MM.1S (cell line): ENCODE measurements around the gene PLCZ1.

ENCODE experiments used
- DNase-seq: peaks from one replicate; pipeline ENCODE4 v3.0.0-alpha.2; 2015
- H2AFZ ChIP-seq: fragments of 300-600 bp; sonication (generic); 2 replicates; pipeline ENCODE4 v1.6.0; 2016; ENCODE audit warnings: antibody characterized with exemption, low read length
- H3F3A ChIP-seq: fragments of 300-600 bp; sonication (generic); 2 replicates; pipeline ENCODE4 v1.6.1; 2016; ENCODE audit warnings: mild to moderate bottlenecking, antibody characterized with exemption, low read length, moderate library complexity, mixed read lengths; ENCODE audit not compliant: insufficient read depth
- H3K27ac ChIP-seq: fragments of 300-600 bp; sonication (generic); 2 replicates; pipeline ENCODE4 v1.5.1; 2016; ENCODE audit warnings: mild to moderate bottlenecking, low read length
- H3K27me3 ChIP-seq: fragments of 300-600 bp; sonication (generic); replicated peaks from 2 replicates; pipeline ENCODE4 v1.6.0; 2016; ENCODE audit warnings: low read length; ENCODE audit not compliant: insufficient read depth
- H3K36me3 ChIP-seq: fragments of 300-600 bp; sonication (generic); replicated peaks from 2 replicates; pipeline ENCODE4 v1.6.1; 2016; ENCODE audit warnings: mild to moderate bottlenecking, low read length, mixed read lengths; ENCODE audit not compliant: insufficient read depth
- H3K4me1 ChIP-seq: fragments of 300-600 bp; sonication (generic); 2 replicates; pipeline ENCODE4 v1.6.1; 2016; ENCODE audit warnings: low read length, mixed read lengths
- H3K4me2 ChIP-seq: fragments of 300-600 bp; sonication (generic); 2 replicates; pipeline ENCODE4 v1.6.0; 2016; ENCODE audit warnings: low read depth, low read length
- H3K4me3 ChIP-seq: fragments of 300-600 bp; sonication (generic); 2 replicates; pipeline ENCODE4 v1.5.1; 2016; ENCODE audit warnings: low read length, mixed read lengths
- H3K79me2 ChIP-seq: fragments of 300-600 bp; sonication (generic); 2 replicates; pipeline ENCODE4 v1.6.1; 2016; ENCODE audit warnings: mixed run types, low read length, mixed read lengths
- H3K9ac ChIP-seq: fragments of 300-600 bp; sonication (generic); 2 replicates; pipeline ENCODE4 v1.6.1; 2016; ENCODE audit warnings: low read length, mixed read lengths
- H3K9me2 ChIP-seq: fragments of 300-600 bp; sonication (generic); replicated peaks from 2 replicates; pipeline ENCODE4 v1.6.1; 2016; ENCODE audit warnings: mild to moderate bottlenecking, low read length, mixed read lengths; ENCODE audit not compliant: insufficient read depth
- H3K9me3 ChIP-seq: fragments of 300-600 bp; sonication (generic); replicated peaks from 2 replicates; pipeline ENCODE4 v1.6.1; 2016; ENCODE audit warnings: mild to moderate bottlenecking, low read length, mixed read lengths; ENCODE audit not compliant: insufficient read depth
- H4K20me1 ChIP-seq: fragments of 300-600 bp; sonication (generic); 2 replicates; pipeline ENCODE4 v1.6.1; 2016; ENCODE audit warnings: mild to moderate bottlenecking, low read length, moderate library complexity, mixed read lengths; ENCODE audit not compliant: insufficient read depth
- EZH2 ChIP-seq: fragments of 300-600 bp; sonication (generic); optimal IDR thresholded peaks from 2 replicates; pipeline ENCODE3; 2017; ENCODE audit warnings: low read depth, mild to moderate bottlenecking, antibody characterized with exemption, low read length, mixed read lengths
- EZH2phosphoT487 ChIP-seq: fragments of 300-600 bp; sonication (generic); IDR thresholded peaks from 2 replicates; pipeline ENCODE4 v1.6.1; 2018; ENCODE audit warnings: antibody characterized with exemption, low read length
- TF ChIP-seq, protein P1 (sequence below): fragments of 300-600 bp; sonication (generic); IDR thresholded peaks from 2 replicates; pipeline ENCODE4 v1.5.1; 2016; ENCODE audit warnings: antibody characterized with exemption, low read length, mixed read lengths

Gene PLCZ1

DNA sequence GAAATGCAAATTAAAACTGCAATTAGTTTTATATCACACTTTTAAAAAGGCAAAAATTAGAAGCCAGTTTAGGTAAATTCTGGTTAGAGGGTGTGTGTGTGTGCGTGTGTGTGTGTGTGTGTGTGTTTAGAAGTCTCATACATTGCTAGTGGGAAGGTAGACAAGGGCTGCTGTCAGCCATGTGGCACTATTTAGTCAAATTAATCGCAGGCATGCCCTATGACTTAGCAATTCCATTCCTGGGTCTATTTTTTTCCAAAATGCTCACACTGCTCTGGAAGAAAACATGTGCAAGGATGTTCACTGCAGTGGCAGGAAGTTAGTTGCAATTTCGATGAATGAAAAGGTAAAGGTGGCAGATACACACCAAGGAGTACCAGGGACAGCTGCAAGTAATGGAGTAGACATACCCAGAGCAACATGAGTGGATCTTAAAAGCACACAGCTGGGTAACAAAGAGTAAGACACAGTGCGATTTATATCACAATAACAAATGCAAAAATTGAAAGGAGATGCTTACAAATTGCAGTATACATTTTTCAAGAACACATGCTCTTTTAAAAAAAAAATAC, 11.7 kb upstream of the PLCZ1 start:
- Histone ChIP-seq H3K9ac (no peak overlapping the region), H4K20me1 (no peaks in the 10 kb centered on the region), H3K27ac (no peak overlapping the region), H3F3A (no peaks in the 10 kb centered on the region), H3K4me3 (no peak overlapping the region), H3K4me1 (no peaks in the 10 kb centered on the region), H3K36me3 (no peaks in the 10 kb centered on the region), H3K79me2 (no peaks in the 10 kb centered on the region), H2AFZ (no peak overlapping the region), H3K4me2 (no peak overlapping the region), H3K9me3 (no peaks in the 10 kb centered on the region), H3K27me3 (no peaks in the 10 kb centered on the region), H3K9me2 (no peaks in the 10 kb centered on the region)
- no peak for DNase-seq
- no peak for TF ChIP-seq EZH2
- TF ChIP-seq EZH2phosphoT487: no peak
- TF ChIP-seq, protein P1, sequence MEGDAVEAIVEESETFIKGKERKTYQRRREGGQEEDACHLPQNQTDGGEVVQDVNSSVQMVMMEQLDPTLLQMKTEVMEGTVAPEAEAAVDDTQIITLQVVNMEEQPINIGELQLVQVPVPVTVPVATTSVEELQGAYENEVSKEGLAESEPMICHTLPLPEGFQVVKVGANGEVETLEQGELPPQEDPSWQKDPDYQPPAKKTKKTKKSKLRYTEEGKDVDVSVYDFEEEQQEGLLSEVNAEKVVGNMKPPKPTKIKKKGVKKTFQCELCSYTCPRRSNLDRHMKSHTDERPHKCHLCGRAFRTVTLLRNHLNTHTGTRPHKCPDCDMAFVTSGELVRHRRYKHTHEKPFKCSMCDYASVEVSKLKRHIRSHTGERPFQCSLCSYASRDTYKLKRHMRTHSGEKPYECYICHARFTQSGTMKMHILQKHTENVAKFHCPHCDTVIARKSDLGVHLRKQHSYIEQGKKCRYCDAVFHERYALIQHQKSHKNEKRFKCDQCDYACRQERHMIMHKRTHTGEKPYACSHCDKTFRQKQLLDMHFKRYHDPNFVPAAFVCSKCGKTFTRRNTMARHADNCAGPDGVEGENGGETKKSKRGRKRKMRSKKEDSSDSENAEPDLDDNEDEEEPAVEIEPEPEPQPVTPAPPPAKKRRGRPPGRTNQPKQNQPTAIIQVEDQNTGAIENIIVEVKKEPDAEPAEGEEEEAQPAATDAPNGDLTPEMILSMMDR: no peak

DNA sequence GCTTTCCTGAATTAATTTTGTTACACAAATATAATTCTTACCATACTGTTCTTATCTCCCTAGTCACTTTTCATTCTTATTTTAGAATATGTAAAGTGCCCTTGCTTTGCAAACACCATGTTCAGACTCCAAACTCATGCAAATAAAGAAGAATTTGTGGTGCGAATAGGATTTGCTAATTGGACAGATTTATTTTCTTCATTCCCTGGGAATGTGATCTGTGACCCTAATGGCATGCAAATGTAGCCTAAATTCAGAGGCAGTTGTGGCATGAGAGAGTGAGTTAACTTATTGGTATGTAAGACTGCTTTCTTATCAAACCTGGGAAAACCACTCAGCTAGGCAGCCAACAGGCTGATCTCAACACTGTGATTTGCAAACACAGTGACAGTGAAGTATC, 10.1 kb upstream of the PLCZ1 start:
- DNase-seq: no peak
- no peak overlapping the region for H2AFZ ChIP-seq
- H3K36me3 ChIP-seq: no peaks in the 10 kb centered on the region
- H3K79me2 ChIP-seq: no peaks in the 10 kb centered on the region
- no peaks in the 10 kb centered on the region for H3F3A ChIP-seq
- no peaks in the 10 kb centered on the region for H3K27me3 ChIP-seq
- no peak overlapping the region for H3K9ac ChIP-seq
- H3K4me3 ChIP-seq: no peak overlapping the region
- no peak for TF ChIP-seq EZH2
- no peak for TF ChIP-seq EZH2phosphoT487
- TF ChIP-seq, protein P1: no peak
- no peaks in the 10 kb centered on the region for H3K4me1 ChIP-seq
- H4K20me1 ChIP-seq: no peaks in the 10 kb centered on the region
- no peak overlapping the region for H3K4me2 ChIP-seq
- no peaks in the 10 kb centered on the region for H3K9me2 ChIP-seq
- no peaks in the 10 kb centered on the region for H3K9me3 ChIP-seq
- no peak overlapping the region for H3K27ac ChIP-seq

DNA sequence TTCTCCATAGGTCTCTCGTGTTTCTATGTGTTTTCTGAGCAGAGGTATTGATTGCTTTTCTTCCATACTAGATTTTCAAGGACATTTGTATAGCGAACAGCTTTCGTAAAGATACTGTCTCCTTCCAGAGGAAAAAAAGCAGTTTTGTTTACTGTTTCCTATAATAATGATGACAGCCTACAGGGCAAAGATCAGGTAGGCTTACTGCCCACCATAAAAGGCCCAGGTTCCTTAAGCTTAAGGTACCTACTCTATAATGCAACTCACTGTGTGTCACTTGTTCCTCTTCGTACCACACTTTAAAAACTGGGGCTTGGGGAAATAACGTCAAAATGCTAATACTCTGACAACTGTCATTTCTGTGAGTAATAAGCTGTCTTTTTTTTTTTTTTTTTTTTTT, 6.7 kb downstream of the PLCZ1 start:
- no peak for DNase-seq
- Histone ChIP-seq H3K9me3 (no peaks in the 10 kb centered on the region), H2AFZ (no peak overlapping the region), H3F3A (no peaks in the 10 kb centered on the region), H3K4me2 (no peak overlapping the region), H3K9ac (no peak overlapping the region), H4K20me1 (no peaks in the 10 kb centered on the region), H3K4me3 (no peak overlapping the region), H3K4me1 (no peaks in the 10 kb centered on the region), H3K36me3 (no peaks in the 10 kb centered on the region), H3K9me2 (no peaks in the 10 kb centered on the region), H3K27ac (no peak overlapping the region), H3K27me3 (no peaks in the 10 kb centered on the region), H3K79me2 (no peaks in the 10 kb centered on the region)
- no peak for TF ChIP-seq EZH2
- no peak for TF ChIP-seq EZH2phosphoT487
- TF ChIP-seq, protein P1: no peak
